NAMALWA (cell line): ENCODE measurements around the gene PARVG.

Experiments
- DNase-seq: peaks from one replicate; pipeline ENCODE4 v3.0.0-alpha.2; 2015; ENCODE audit warnings: low spot score

The PARVG gene

GRCh38 chr22:44244265-44244822 is 63.6 kb downstream of the PARVG start:
- no peak for DNase-seq

GRCh38 chr22:44245438-44245837 is 64.7 kb downstream of the PARVG start:
- no peak for DNase-seq

DNA sequence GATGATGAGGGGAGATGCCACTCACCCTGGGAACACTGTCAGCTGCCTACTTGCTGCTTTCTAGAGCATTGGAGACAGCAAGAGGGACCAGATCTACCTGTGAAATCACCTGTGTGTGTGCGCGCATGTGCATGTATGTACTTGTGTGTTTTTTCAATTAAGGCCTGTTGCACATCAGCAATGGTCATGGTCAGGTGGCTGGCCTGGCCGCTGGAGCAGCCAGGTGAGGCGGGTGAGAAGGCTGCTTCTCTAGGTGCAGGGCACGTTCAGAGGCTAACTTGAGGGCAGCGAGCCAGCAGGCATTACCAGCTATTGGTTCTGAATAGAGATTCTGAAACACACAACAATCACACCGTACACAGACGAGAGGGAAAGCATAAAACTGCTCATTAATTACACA is 65.1 kb downstream of the PARVG start:
- DNase-seq = no peak

- no peak for DNase-seq
These were observed 66.0 kb downstream of the PARVG start for GRCh38 chr22:44246615-44247326.

DNA sequence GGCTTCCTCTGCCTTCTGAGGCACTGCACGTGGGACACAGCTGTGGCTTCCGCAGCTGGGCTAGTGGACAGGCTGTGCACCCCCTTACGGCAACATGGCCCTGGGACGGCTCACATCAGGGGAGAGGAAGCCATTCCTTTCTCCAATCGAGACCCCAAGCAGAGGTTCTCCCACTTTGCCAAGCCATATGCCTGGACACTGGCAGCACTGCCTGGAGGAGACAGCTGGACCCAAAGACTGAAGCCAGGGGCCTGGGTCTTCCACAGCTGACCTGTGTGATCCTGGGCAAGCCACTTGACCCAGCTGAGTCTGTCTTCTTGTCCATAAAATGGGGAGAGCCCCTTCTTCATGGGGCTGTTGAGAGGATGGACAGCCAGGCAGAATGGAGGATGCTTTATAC is 66.6 kb downstream of the PARVG start:
- no peak for DNase-seq

DNA sequence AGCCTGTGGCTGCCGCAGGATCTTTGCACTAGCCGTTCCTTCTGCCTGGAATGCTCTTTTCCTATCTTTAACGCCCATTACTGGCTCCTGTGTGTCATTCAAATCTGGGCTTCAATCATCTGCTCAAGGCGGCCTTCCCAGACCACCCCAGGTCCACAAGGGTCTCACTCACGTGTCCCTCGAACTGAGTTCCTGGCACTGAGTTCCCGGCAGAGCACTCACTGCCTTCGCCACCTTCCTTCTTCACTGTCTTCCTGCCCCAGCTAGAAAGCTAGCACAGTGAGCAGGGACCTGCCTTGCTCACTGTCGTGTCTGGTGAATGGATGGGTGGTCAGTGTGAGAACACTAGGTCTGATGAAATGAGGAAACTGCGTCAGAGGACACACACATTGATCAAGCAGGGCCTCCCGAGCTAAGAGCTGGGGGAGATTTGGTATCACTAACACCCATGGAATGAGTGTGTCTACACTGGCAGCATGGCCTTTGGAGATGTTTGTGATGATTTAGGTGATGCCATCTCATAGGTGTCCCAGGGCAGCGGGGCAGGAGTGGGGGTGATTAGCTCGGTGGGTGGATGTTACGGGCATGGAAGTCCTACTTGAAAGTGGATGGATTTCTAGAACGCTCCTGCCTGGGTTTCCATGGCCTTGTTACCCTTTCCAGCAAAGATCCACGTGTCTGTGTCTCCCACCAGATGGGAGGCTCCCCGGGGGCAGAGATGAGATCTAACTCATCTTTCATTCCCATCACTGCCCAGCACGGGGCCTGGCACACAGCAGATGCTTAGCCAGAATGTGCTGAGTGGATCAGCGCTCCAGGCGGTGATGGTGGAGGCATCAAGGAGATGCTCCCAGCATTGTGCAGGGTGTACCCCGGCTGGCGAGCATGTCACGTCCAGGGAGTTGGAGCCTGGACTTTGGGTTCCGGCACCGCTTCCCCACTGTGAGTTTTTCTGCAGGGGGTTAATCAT is 67.5 kb downstream of the PARVG start:
- DNase-seq = no peak

DNA sequence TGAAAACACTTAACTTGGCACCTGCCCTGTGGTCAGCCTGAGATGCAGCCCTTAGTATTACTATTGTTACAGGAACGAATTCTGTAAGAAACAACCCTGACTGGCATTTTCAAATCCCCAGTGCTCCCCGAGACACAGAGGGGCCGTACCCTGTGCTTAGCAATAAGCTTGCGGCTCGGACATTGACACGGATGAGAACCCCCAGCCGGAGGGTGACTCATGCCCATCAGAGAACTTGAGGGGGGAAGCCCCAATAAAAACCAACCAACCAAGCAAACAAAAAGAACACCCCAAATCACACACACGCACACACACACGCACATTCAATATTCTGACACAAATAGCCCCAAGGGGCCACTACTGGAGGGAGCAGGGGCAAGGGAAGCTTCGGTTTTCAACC is 68.2 kb downstream of the PARVG start:
- no peak for DNase-seq

GRCh38 chr22:44249376-44250147 is 68.8 kb downstream of the PARVG start:
- DNase-seq = no peak

DNA sequence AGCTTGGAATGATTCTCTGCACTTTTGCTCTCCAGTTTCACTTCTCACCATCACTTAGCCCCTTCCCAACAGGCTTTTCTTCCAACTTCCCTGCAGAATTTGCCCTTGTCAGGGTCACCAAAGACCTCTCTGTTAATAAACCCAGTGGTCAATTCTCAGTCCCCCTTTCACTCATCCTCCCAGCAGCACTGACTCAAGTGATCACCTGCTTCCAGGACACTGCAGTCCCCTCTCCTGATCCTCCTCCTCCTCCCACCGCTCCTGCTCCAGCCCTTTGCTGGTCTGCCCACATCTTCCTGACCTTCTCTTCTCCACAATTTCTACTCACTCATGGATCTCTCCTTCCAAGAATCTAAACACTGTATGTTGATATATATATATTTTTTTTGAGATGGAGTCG is 74.1 kb downstream of the PARVG start:
- DNase-seq = no peak

DNA sequence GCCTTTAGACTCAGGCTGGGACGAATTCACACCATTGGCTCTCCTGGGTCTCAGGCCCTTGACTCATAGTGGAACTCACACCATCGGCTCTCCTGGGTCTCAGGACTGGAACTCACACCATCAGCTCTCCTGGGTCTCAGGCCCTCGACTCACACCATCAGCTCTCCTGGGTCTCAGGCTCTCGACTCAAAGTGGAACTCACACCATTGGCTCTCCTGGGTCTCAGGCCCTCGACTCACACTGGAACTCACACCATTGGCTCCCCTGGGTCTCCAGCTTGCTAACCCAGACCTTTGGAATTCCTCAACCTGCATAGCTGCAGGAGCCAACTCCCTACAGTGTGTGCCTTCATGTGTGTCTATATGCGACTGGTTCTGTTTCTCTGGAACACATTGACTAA is 75.4 kb downstream of the PARVG start:
- no peak for DNase-seq

- DNase-seq = no peak
These were observed 76.1 kb downstream of the PARVG start for GRCh38 chr22:44256556-44257485.
